ENCODE measurements around the gene MAZ. TPM values are rescaled to one million over a fixed set of nuclear protein-coding genes. Genes with fewer than 3 reads are reported as not detected.
A peak's percentile ranks its signal among the peaks of the same experiment; 100 is the strongest.

MAZ gene
- total and polyA plus RNA-seq, 8 donors = 11.7 to 865 (median 110) TPM

DNA sequence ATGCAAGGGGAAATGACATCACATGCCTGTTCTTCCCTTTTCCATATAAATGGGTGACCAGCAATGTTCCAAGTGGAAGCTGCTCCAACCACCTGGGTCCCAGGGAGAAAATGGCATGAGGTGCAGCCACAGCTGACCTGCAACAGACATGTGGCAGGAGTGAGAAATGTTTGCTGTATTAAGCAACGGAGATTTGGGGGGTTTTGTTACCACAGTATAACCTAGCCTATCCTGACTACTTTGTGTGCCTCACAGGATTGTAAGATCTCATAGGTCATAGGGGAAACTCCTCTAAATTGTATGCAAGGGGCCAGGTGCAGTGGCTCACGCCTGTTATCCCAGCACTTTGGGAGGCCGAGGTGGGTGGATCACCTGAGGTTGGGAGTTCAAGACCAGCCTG is 44.7 kb downstream of the MAZ start:
- intact Hi-C loops (cut with DNase I; ENCODE audit: low total_unique reads) = no loop called here
- no peaks in the 10 kb centered on the region for H3K27me3 ChIP-seq
- no peak for TF ChIP-seq POLR2A (IDR thresholded peaks at IDR 0.05)
- no peak for TF ChIP-seq EP300 (IDR thresholded peaks at IDR 0.05)
- TF ChIP-seq CTCF (IDR thresholded peaks at IDR 0.05) = no peak
- no peak for TF ChIP-seq POLR2AphosphoS5 (IDR thresholded peaks at IDR 0.05)
- no peak overlapping the region for H3K27ac ChIP-seq
- no peak overlapping the region for H3K4me3 ChIP-seq
- peaks cover 3 to 22% (median 13%) of the 10 kb centered on the region in 4 donors for H3K4me1 ChIP-seq
- peaks cover 19 to 41% (median 23%) of the 10 kb centered on the region in 4 donors for H3K36me3 ChIP-seq
- no peaks in the 10 kb centered on the region for H3K9me3 ChIP-seq
- 86 to 100% (median 89%) methylated on average over 3 of the region's 3 CpGs for WGBS, 5 donors
- DNase-seq = no peak

- no peak overlapping the region for H3K4me3 ChIP-seq
- DNase-seq = peak in 1 of 2 donors; percentile 82
- TF ChIP-seq POLR2A (IDR thresholded peaks at IDR 0.05) = no peak
- peak in 2 of 3 donors; percentile 28 to 52 for TF ChIP-seq POLR2AphosphoS5 (IDR thresholded peaks at IDR 0.05)
- 45 to 68% (median 55%) methylated on average over 7 of the region's 7 CpGs for WGBS, 5 donors
- no peaks in the 10 kb centered on the region for H3K9me3 ChIP-seq
- peaks cover 6 to 34% (median 23%) of the 10 kb centered on the region in 4 donors for H3K4me1 ChIP-seq
- H3K27me3 ChIP-seq = no peaks in the 10 kb centered on the region
- H3K27ac ChIP-seq = peak overlapping the region in 4 of 5 donors; percentile 25 to 42 (median 40)
- intact Hi-C loops (cut with DNase I; ENCODE audit: low total_unique reads) = no loop called here
- peaks cover 4 to 25% (median 7%) of the 10 kb centered on the region in 4 donors for H3K36me3 ChIP-seq
These were observed 46.3 kb downstream of the MAZ start for GRCh38 chr16:29852654-29853053.

DNA sequence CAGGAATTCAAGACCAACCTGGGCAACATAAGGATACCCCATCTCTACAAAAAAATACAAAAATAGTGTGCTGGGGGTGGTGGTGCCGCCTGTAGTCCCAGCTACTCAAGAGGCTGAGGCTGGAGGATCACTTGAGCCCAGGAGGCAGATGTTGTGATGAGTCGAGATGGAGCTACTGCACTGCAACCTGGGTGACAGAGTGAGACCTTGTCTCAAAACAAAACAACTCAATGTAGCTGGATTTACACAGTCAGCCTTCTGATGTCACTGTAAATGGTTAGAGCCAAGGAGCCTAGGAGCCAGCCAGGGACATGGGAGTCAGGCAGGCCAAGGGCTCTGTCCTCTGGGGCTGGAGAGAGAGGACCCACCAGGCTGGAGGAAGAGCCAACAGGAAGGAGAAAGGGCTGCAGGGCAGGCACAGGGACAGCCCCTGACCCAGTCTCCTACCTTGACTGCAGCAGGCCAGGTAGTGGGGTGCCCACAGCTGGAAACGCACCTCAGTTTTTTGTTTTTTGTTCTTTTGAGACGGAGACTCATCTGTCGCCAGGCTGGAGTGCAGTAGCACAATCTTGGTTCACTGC is 48.3 kb downstream of the MAZ start:
- H3K27me3 ChIP-seq = no peaks in the 10 kb centered on the region
- H3K27ac ChIP-seq = no peak overlapping the region
- no peak for DNase-seq
- 87 to 92% (median 89%) methylated on average over 5 of the region's 5 CpGs for WGBS, 5 donors
- H3K9me3 ChIP-seq = no peaks in the 10 kb centered on the region
- H3K36me3 ChIP-seq = peaks cover 12 to 27% (median 15%) of the 10 kb centered on the region in 4 donors
- no peak overlapping the region for H3K4me3 ChIP-seq
- TF ChIP-seq POLR2A (IDR thresholded peaks at IDR 0.05) = no peak
- TF ChIP-seq POLR2AphosphoS5 (IDR thresholded peaks at IDR 0.05) = no peak
- no peak for TF ChIP-seq CTCF (IDR thresholded peaks at IDR 0.05)
- no peak for TF ChIP-seq EP300 (IDR thresholded peaks at IDR 0.05)
- peaks cover 6 to 39% (median 28%) of the 10 kb centered on the region in 4 donors for H3K4me1 ChIP-seq
- intact Hi-C loops (cut with DNase I; ENCODE audit: low total_unique reads) = loop anchor here (5.0 kb wide), 1 partner anchor 47 kb away; the partner anchor contains the start of gene MAZ

DNA sequence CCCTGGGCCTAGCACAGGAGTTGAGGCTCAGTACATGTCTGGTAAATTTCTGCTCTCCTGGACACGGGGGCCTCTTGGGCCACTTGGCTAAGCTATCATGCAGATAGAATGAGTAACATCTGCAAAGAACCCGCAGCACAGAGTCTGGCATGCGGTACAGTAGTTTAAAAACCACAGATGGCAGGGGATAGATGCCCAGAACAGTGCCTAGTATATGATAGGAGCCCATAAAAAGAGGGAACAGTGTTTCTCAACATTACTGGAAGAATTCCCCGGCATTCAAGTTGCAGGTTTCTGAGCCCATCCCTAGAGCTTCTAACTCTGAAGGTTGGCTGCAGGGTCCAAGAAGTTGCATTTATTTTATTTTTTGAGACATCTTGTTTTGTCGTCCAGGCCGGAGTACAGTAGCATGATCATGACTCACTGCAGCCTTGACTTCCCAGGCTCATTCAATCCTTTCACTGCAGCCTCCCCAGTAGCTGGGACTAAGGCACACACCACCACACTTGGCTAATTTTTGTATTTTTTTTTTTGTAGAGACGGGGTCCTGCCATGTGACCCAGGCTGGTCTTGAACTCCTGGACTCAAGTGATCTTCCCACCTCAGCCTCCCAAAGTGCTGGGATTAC is 50.9 kb downstream of the MAZ start:
- Histone ChIP-seq H3K9me3 (no peaks in the 10 kb centered on the region), H3K4me1 (peaks cover 18 to 62% (median 46%) of the 10 kb centered on the region in 4 donors), H3K27me3 (no peaks in the 10 kb centered on the region), H3K36me3 (peaks cover 23 to 38% (median 31%) of the 10 kb centered on the region in 4 donors), H3K4me3 (no peak overlapping the region), H3K27ac (peak overlapping the region in 1 of 5 donors; percentile 17)
- intact Hi-C loops (cut with DNase I; ENCODE audit: low total_unique reads) = loop anchor here (5.0 kb wide), 1 partner anchor 50 kb away; the partner anchor contains the start of gene MAZ
- no peak for TF ChIP-seq POLR2AphosphoS5 (IDR thresholded peaks at IDR 0.05)
- TF ChIP-seq EP300 (IDR thresholded peaks at IDR 0.05) = no peak
- no peak for TF ChIP-seq CTCF (IDR thresholded peaks at IDR 0.05)
- TF ChIP-seq POLR2A (IDR thresholded peaks at IDR 0.05) = no peak
- DNase-seq = no peak
- WGBS, 5 donors = 76 to 88% (median 84%) methylated on average over 7 of the region's 7 CpGs
